Spleen (tissue), 11 donors: ENCODE measurements around the gene GMPPB. TPM values are rescaled to one million over a fixed set of nuclear protein-coding genes. Genes with fewer than 3 reads are reported as not detected.
"Not testable (repeated sequence)": the region's sequence is repeated elsewhere in the genome, so short reads cannot be mapped to it uniquely, and the experiment has no call there.

ENCODE experiments used
- DNase-seq: peaks from one replicate; pipeline ENCODE4 v3.0.0-alpha.2; 2020
- H3K27ac ChIP-seq, 8 donors: fragments of 200-600 bp; sonication (generic) in 7 of 8; 1 replicate in 4 of 8; 2 replicates in 4 of 8; pipeline versions ENCODE4 v1.5.0 to v1.8.0; 2016 to 2021; ENCODE audit warnings: inconsistent platforms in 4 of 8, mild to moderate bottlenecking in 4 of 8, moderate library complexity in 1 of 8
- H3K27me3 ChIP-seq, 7 donors: fragments of 200-600 bp; sonication (generic) in 6 of 7; replicated peaks in 1 of 7; 1 replicate in 4 of 7; 2 replicates in 3 of 7; pipeline versions ENCODE4 v1.5.0 to v1.8.0; 2016 to 2021; ENCODE audit warnings: inconsistent platforms in 3 of 7, mild to moderate bottlenecking in 1 of 7
- H3K36me3 ChIP-seq, 6 donors: fragments of 200-600 bp; sonication (generic) in 5 of 6; 1 replicate in 4 of 6; 2 replicates in 2 of 6; pipeline versions ENCODE4 v1.5.0 to v1.8.0; 2016 to 2021; ENCODE audit warnings: inconsistent platforms in 2 of 6
- H3K4me1 ChIP-seq, 6 donors: fragments of 200-600 bp; sonication (generic) in 5 of 6; 1 replicate in 3 of 6; 2 replicates in 3 of 6; pipeline versions ENCODE4 v1.5.0 to v1.8.0; 2016 to 2021; ENCODE audit warnings: inconsistent platforms in 3 of 6
- H3K4me3 ChIP-seq, 8 donors: fragments of 200-600 bp; sonication (generic) in 7 of 8; 1 replicate in 4 of 8; 2 replicates in 4 of 8; pipeline versions ENCODE4 v1.5.0 to v1.8.0; 2016 to 2021; ENCODE audit warnings: inconsistent platforms in 4 of 8, mild to moderate bottlenecking in 4 of 8, moderate library complexity in 2 of 8
- H3K9me3 ChIP-seq, 8 donors: fragments of 200-600 bp; sonication (generic) in 7 of 8; 1 replicate in 4 of 8; 2 replicates in 4 of 8; pipeline versions ENCODE4 v1.5.0 to v1.8.0; 2016 to 2021; ENCODE audit warnings: inconsistent platforms in 4 of 8
- CTCF ChIP-seq, 11 experiments: fragments of 200-600 bp in 7 of 11; fragments of 450-650 bp in 4 of 11; sonication (generic) in 4 of 11; IDR thresholded peaks in 8 of 11; conservative IDR thresholded peaks in 3 of 11; 1 replicate in 7 of 11; 2 replicates in 4 of 11; pipeline versions ENCODE4 v1.4.0 to v1.8.0; 2016 to 2021; ENCODE audit warnings: antibody characterized with exemption in 11 of 11, inconsistent platforms in 4 of 11, mild to moderate bottlenecking in 1 of 11
- POLR2A ChIP-seq, 3 donors: fragments of 450-650 bp; IDR thresholded peaks; one replicate each; pipeline ENCODE4 v1.5.1; 2017; ENCODE audit warnings: antibody characterized with exemption in 3 of 3, mild to moderate bottlenecking in 1 of 3
- POLR2AphosphoS5 ChIP-seq, 3 donors: sonication (generic); formaldehyde crosslinking; IDR thresholded peaks; one replicate each; pipeline ENCODE4 v1.5.1; 2017; ENCODE audit warnings: antibody characterized with exemption in 3 of 3
- WGBS, 5 donors: extraction: QIAGEN DNeasy Blood & Tissue Kit in 3 of 5; methylation state at CpG; one replicate each; pipeline versions ENCODE4 v1.1.5 to v1.1.7; 2013 to 2018; 5-methylcytosine and 5-hydroxymethylcytosine counted together
- intact Hi-C: fragments of 100-400 bp; cut with DNase I; formaldehyde crosslinking; loops from one replicate; pipeline ENCODE4 v1.15.0; 2023; ENCODE audit warnings: low total_unique reads
- polyA plus RNA-seq, 3 donors: library from polyadenylated mRNA; stranded (reverse); fragments of 200-250 nt; gene quantifications; one replicate each; pipeline ENCODE4 v1.2.1, GENCODE V29; 2013
- total RNA-seq, 7 donors: library from RNA; depleted of rRNA in 3 of 7; stranded (reverse); fragments of >200 nt in 3 of 7; fragmentation: NEBNext Ultra II Directional in 4 of 7; extraction: Animal tissue kit (Norgen Biotek cat#: 25700) in 4 of 7; gene quantifications; one replicate each; pipeline versions ENCODE4 v1.1.0 to v1.2.1, GENCODE V29; 2016 to 2021
- donor health status: healthy with polysubstance abuse.
- donor health status: DM: no; HTN: no; CAD: no; lungs with moderate emphysema.
- donor health status: DM: no; HTN: no; CAD: no.
- donor health status: Bipolar disorder and iron deficiency.
- donor health status: healthy.
- donor health status: DM: no; HTN: no; CAD: no.
- donor health status: DM: yes; HTN: yes; CAD: no.

The GMPPB gene
- total and polyA plus RNA-seq, 10 donors, result 10.8 to 34.3 (median 26.7) TPM

GRCh38 chr3:49689046-49689907 is 34.5 kb downstream of the GMPPB start, which contains the start of the genes MST1 and RNF123:
TSS of gene MST1 (minus strand) at chr3:49689474. CDS start at chr3:49688691, 783 bp downstream.
TSS of gene RNF123 (plus strand) at chr3:49689557. CDS start at chr3:49691166, 1,609 bp downstream.
- peaks cover 0 to 14% (median under 1%) of the 10 kb centered on the region in 6 donors for H3K36me3 ChIP-seq
- peak within 1 kb of the TSS; percentile 86 to 100 (median 98) for H3K4me3 ChIP-seq
- peaks cover 23 to 63% (median 49%) of the 10 kb centered on the region in 6 donors for H3K4me1 ChIP-seq
- DNase-seq, result peak; percentile 97
- H3K27ac ChIP-seq, result peak within 1 kb of the TSS; percentile 72 to 91 (median 84)
- intact Hi-C loops, result no loop called here
- TF ChIP-seq POLR2AphosphoS5 (IDR thresholded peaks at IDR 0.05) (peak; percentile 93 to 95 (median 94)), CTCF (IDR thresholded peaks at IDR 0.05 in 8 of 11, conservative IDR thresholded peaks at IDR 0.05 in 3 of 11) (peak in 7 of 11 experiments; percentile 16 to 60 (median 44)), POLR2A (IDR thresholded peaks at IDR 0.05) (no peak)
- 1 to 5% (median 2%) methylated on average over 30 to 66 of the region's 66 CpGs; no CpG with 5 or more reads in 1 of the 5 donors for WGBS, 5 donors
- peaks cover 0 to 22% (median 0%) of the 10 kb centered on the region in 7 donors for H3K27me3 ChIP-seq
- H3K9me3 ChIP-seq, result no peaks in the 10 kb centered on the region

- Histone ChIP-seq H3K27me3 (peaks cover 0 to 22% (median 0%) of the 10 kb centered on the region in 7 donors), H3K36me3 (peaks cover 0 to 22% (median 7%) of the 10 kb centered on the region in 6 donors), H3K4me1 (peaks cover 23 to 61% (median 49%) of the 10 kb centered on the region in 6 donors), H3K4me3 (peak overlapping the region; percentile 86 to 100 (median 98)), H3K27ac (peak overlapping the region; percentile 72 to 91 (median 84))
- H3K9me3 ChIP-seq, DNase-seq, intact Hi-C loops: not testable (repeated sequence)
- WGBS, 5 donors, result 52 to 78% (median 66%) methylated on average over 4 to 7 of the region's 7 CpGs
These were observed 35.3 kb downstream of the GMPPB start for GRCh38 chr3:49688338-49689045.

- intact Hi-C loops, DNase-seq: not testable (repeated sequence)
These were observed 36.3 kb downstream of the GMPPB start for GRCh38 chr3:49687424-49687795.

GRCh38 chr3:49686769-49687423 is 36.9 kb downstream of the GMPPB start:
- H3K9me3 ChIP-seq, DNase-seq, intact Hi-C loops: not testable (repeated sequence)
- peak overlapping the region in 2 of 8 donors; percentile 1 to 5 for H3K27ac ChIP-seq
- H3K4me1 ChIP-seq, result peaks cover 23 to 52% (median 44%) of the 10 kb centered on the region in 6 donors
- H3K27me3 ChIP-seq, result peaks cover 0 to 22% (median 0%) of the 10 kb centered on the region in 7 donors
- TF ChIP-seq POLR2AphosphoS5 (IDR thresholded peaks at IDR 0.05), result peak in 2 of 3 donors; percentile 39 to 53
- WGBS, 5 donors, result 20 to 57% (median 22%) methylated on average over 11 to 44 of the region's 44 CpGs
- H3K36me3 ChIP-seq, result peaks cover 0 to 37% (median 23%) of the 10 kb centered on the region in 6 donors
- peak overlapping the region in 7 of 8 donors; percentile 20 to 59 (median 27) for H3K4me3 ChIP-seq

More at GRCh38 chr3:49687424-49687795, 36.3 kb downstream of the GMPPB start:
- Histone ChIP-seq H3K36me3 (peaks cover 0 to 32% (median 18%) of the 10 kb centered on the region in 6 donors), H3K4me3 (peak overlapping the region in 1 of 8 donors; percentile 59), H3K27me3 (peaks cover 0 to 22% (median 0%) of the 10 kb centered on the region in 7 donors), H3K4me1 (peaks cover 23 to 58% (median 48%) of the 10 kb centered on the region in 6 donors)
- not testable (repeated sequence) for H3K27ac ChIP-seq, H3K9me3 ChIP-seq
- WGBS, 5 donors, result 81 to 96% (median 92%) methylated on average over 5 to 12 of the region's 12 CpGs

GRCh38 chr3:49686346-49686745 is 37.4 kb downstream of the GMPPB start:
- H3K27me3 ChIP-seq, result peaks cover 0 to 22% (median 0%) of the 10 kb centered on the region in 7 donors
- peak; percentile 82 for DNase-seq
- intact Hi-C loops, H3K9me3 ChIP-seq: not testable (repeated sequence)
- H3K4me1 ChIP-seq, result peaks cover 19 to 47% (median 39%) of the 10 kb centered on the region in 6 donors
- WGBS, 5 donors, result 0 to 12% (median 1%) methylated on average over 3 to 25 of the region's 29 CpGs
- H3K36me3 ChIP-seq, result peaks cover 0 to 40% (median 29%) of the 10 kb centered on the region in 6 donors
- H3K27ac ChIP-seq, result peak overlapping the region in 2 of 8 donors; percentile 1 to 23
- H3K4me3 ChIP-seq, result peak overlapping the region in 7 of 8 donors; percentile 20 to 59 (median 27)
